ENCODE results near the gene ULK4. TPM values are rescaled to one million over a fixed set of nuclear protein-coding genes. Genes with fewer than 3 reads are reported as not detected.

Gene ULK4
- total and polyA plus RNA-seq, 2 of the 4 experiments (the other 2 are of a cell fraction): 2.7 to 5.0 TPM

DNA sequence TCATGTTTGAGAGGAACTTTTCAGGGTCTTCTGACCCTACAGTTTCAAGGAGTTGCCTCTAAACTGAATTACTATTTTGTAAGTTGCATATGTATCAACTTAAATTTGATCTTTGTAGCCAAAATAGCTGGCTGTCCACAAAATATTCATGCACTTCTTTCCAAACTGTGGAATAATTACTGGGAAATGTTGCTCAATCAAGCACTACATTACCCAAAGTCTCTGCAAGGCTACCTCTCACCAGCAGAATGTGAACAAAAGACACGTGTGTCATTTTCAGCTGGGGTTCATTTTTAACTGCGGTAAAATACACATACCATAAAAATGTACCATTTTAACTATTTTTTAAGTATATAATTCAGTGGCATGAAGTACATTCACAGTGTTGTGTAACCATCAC is 442.2 kb downstream of the ULK4 start:
- dilution Hi-C loops (cut with HindIII; ENCODE audit: low sequenced_read_pairs, unreplicated experiment): no loop called here
- Histone ChIP-seq H3K4me1 (ENCODE audit: control insufficient read depth, insufficient read depth, low read length) (no peaks in the 10 kb centered on the region), H2AK5ac (ENCODE audit: low read depth, low read length) (no peak overlapping the region), H3K9ac (ENCODE audit: low read depth, low read length) (no peak overlapping the region), H4K91ac (ENCODE audit: insufficient read depth, low read depth, low read length) (no peak overlapping the region), H2AK9ac (replicated peaks; ENCODE audit: low read depth, low read length, poor library complexity) (no peak overlapping the region), H3K4me3 (ENCODE audit: insufficient read depth, low read depth, low read length) (no peak overlapping the region), H3K23ac (ENCODE audit: low read depth, low read length) (no peak overlapping the region), H3K18ac (ENCODE audit: low read depth, low read length) (no peak overlapping the region), H2BK15ac (ENCODE audit: low read depth, low read length) (no peak overlapping the region), H3K56ac (ENCODE audit: extremely low read depth, insufficient read depth, low read length) (no peak overlapping the region), H4K8ac (ENCODE audit: low read depth in 2 of 2, low read length in 2 of 2) (no peak overlapping the region), H4K20me1 (ENCODE audit: insufficient read depth, low read length) (no peaks in the 10 kb centered on the region), H2BK20ac (ENCODE audit: low read depth, low read length) (no peak overlapping the region), H3K36me3 (ENCODE audit: control insufficient read depth, insufficient read depth, low read length) (no peaks in the 10 kb centered on the region), H2BK120ac (ENCODE audit: low read depth, low read length) (no peak overlapping the region), H3K27ac (ENCODE audit: insufficient read depth, low read length) (no peak overlapping the region), H3K4ac (ENCODE audit: low read depth, low read length) (no peak overlapping the region), H4K5ac (ENCODE audit: low read depth, low read length) (no peak overlapping the region), H3K9me3 (ENCODE audit: control insufficient read depth, insufficient read depth, low read length) (no peaks in the 10 kb centered on the region), H3K79me1 (ENCODE audit: low read depth in 1 of 2, low read length in 2 of 2) (no peaks in the 10 kb centered on the region), H3K14ac (replicated peaks; ENCODE audit: low read depth, low read length) (no peak overlapping the region), H3K4me2 (ENCODE audit: low read depth, low read length) (no peak overlapping the region), H3K27me3 (ENCODE audit: control insufficient read depth, insufficient read depth, low read length) (no peaks in the 10 kb centered on the region), H3K9me1 (ENCODE audit: insufficient read depth, low read length) (no peaks in the 10 kb centered on the region), H2BK5ac (ENCODE audit: low read depth, low read length, poor library complexity, severe bottlenecking) (no peak overlapping the region), H2AFZ (replicated peaks; ENCODE audit: low read length, poor library complexity) (no peak overlapping the region)
- ChIA-PET POLR2A (ENCODE audit: unreplicated experiment) (no interaction called here), CTCF (no interaction called here)
- DNase-seq: no peak
- intact Hi-C loops (cut with micrococcal nuclease): no loop called here
- no TSS peak for BruUV-seq (replicated peaks)
- no peak for ATAC-seq (ENCODE audit: low read depth)
- in situ Hi-C loops (cut with MboI; ENCODE audit: low sequenced_read_pairs): no loop called here
- no CpG with 5 or more reads among the region's 2 CpGs for WGBS, 2 experiments (ENCODE audit: extremely low coverage in 2 of 2, insufficient read length in 1 of 2)
- TF ChIP-seq CEBPB (IDR thresholded peaks at IDR 0.05; ENCODE audit: low read depth, low read length): no peak
